H1 (cell line): ENCODE results near the gene OR4E2. TPM values are rescaled to one million over a fixed set of nuclear protein-coding genes. Genes with fewer than 3 reads are reported as not detected.

Experiments used
- CTCF ChIA-PET: fragments of 300-600 bp; sonication (Branson Sonifier 250); formaldehyde crosslinking; loops from one replicate; lab custom pipeline; 2021; ENCODE audit not compliant: partially characterized antibody; lab: Charles Lee
- POLR2A ChIA-PET: fragments of 300-600 bp; sonication (Branson Sonifier 250); formaldehyde crosslinking; loops from one replicate; lab custom pipeline; 2021; ENCODE audit warnings: inconsistent platforms; ENCODE audit not compliant: partially characterized antibody; lab: Charles Lee
- DNase-seq, 2 experiments: peaks; one replicate each; pipeline versions ENCODE4 v3.0.0 to v3.0.0-alpha.2; 2010 to 2022; ENCODE audit warnings: low spot score in 2 of 2, low read depth in 1 of 2, mixed read lengths in 1 of 2
- FAIRE-seq: peaks from 2 replicates; lab custom pipeline; 2011; peaks lifted over from hg19 to GRCh38; lab: Jason Lieb, UNC
- H2AFZ ChIP-seq: 2 replicates; pipeline ENCODE4 v1.8.1; 2012; ENCODE audit warnings: low read length, inconsistent platforms
- H2AK5ac ChIP-seq: 2 replicates; pipeline ENCODE4 v1.6.1; 2013; ENCODE audit warnings: low read depth, low read length
- H2BK120ac ChIP-seq: replicated peaks from 2 replicates; pipeline ENCODE3; 2013; ENCODE audit warnings: low read depth, low read length, inconsistent platforms
- H2BK12ac ChIP-seq: 2 replicates; pipeline ENCODE4 v1.6.1; 2013; ENCODE audit warnings: low read depth, low read length
- H2BK15ac ChIP-seq: 2 replicates; pipeline ENCODE4 v1.6.1; 2013; ENCODE audit warnings: low read length
- H2BK20ac ChIP-seq: 2 replicates; pipeline ENCODE4 v1.6.1; 2013; ENCODE audit warnings: low read length
- H2BK5ac ChIP-seq: 2 replicates; pipeline ENCODE4 v1.6.1; 2013; ENCODE audit warnings: low read depth, low read length
- H3K14ac ChIP-seq: 2 replicates; pipeline ENCODE4 v1.6.1; 2013; ENCODE audit warnings: inconsistent platforms; ENCODE audit not compliant: insufficient read length
- H3K18ac ChIP-seq: 2 replicates; pipeline ENCODE4 v1.6.1; 2013; ENCODE audit warnings: low read length; ENCODE audit errors: extremely low read depth
- H3K23ac ChIP-seq: 2 replicates; pipeline ENCODE4 v1.6.1; 2013; ENCODE audit warnings: inconsistent platforms; ENCODE audit not compliant: insufficient read length
- H3K23me2 ChIP-seq: 2 replicates; pipeline ENCODE4 v1.6.1; 2013; ENCODE audit warnings: low read depth, low read length
- H3K27ac ChIP-seq: 2 replicates; pipeline ENCODE4 v1.6.1; 2011; ENCODE audit warnings: low read depth, low read length, inconsistent platforms
- H3K27me3 ChIP-seq, 4 experiments: replicated peaks in 1 of 4; 1 replicate in 1 of 4; 2 replicates in 3 of 4; pipeline versions ENCODE4 v1.6.1 to v1.8.1; 2011 to 2013; ENCODE audit warnings: low read length in 3 of 4, mild to moderate bottlenecking in 3 of 4, inconsistent platforms in 2 of 4, mixed read lengths in 2 of 4, moderate library complexity in 1 of 4; ENCODE audit not compliant: control insufficient read depth in 3 of 4, insufficient read depth in 3 of 4; ENCODE audit errors: extremely low read depth in 1 of 4
- H3K36me3 ChIP-seq, 4 experiments: 2 replicates each; pipeline versions ENCODE4 v1.6.1 to v1.8.1; 2011 to 2013; ENCODE audit warnings: mild to moderate bottlenecking in 4 of 4, low read length in 3 of 4, moderate library complexity in 2 of 4, control low read depth in 1 of 4, inconsistent platforms in 1 of 4; ENCODE audit not compliant: insufficient read depth in 4 of 4, control insufficient read depth in 2 of 4
- H3K4ac ChIP-seq: replicated peaks from 2 replicates; pipeline ENCODE3; 2013; ENCODE audit warnings: low read length, low read depth, mixed read lengths, inconsistent platforms; ENCODE audit not compliant: insufficient read length
- H3K4me1 ChIP-seq, 4 experiments: replicated peaks in 1 of 4; 1 replicate in 1 of 4; 2 replicates in 3 of 4; pipeline versions ENCODE4 v1.6.1 to v1.8.1; 2011 to 2013; ENCODE audit warnings: low read length in 3 of 4, inconsistent platforms in 2 of 4, mixed read lengths in 1 of 4; ENCODE audit not compliant: insufficient read depth in 4 of 4, control insufficient read depth in 3 of 4
- H3K4me2 ChIP-seq, 2 experiments: 2 replicates each; pipeline versions ENCODE4 v1.6.1 to v1.8.1; 2011 to 2013; ENCODE audit warnings: low read depth in 2 of 2, low read length in 2 of 2, control low read depth in 1 of 2, inconsistent platforms in 1 of 2, mild to moderate bottlenecking in 1 of 2; ENCODE audit not compliant: insufficient read depth in 1 of 2
- H3K4me3 ChIP-seq, 4 experiments: fragments of 200-600, 300-600 bp in 1 of 4; sonication (generic), shearing (Covaris generic), sonication (Bioruptor Twin) in 1 of 4; 2 replicates each; pipeline versions ENCODE4 v1.5.1 to v1.8.1; 2011 to 2016; ENCODE audit warnings: low read length in 4 of 4, low read depth in 3 of 4, control low read depth in 2 of 4, inconsistent platforms in 2 of 4, mild to moderate bottlenecking in 2 of 4, mixed read lengths in 1 of 4, moderate library complexity in 1 of 4; ENCODE audit not compliant: insufficient read depth in 2 of 4; ENCODE audit errors: extremely low read depth in 1 of 4
- H3K56ac ChIP-seq: replicated peaks from 2 replicates; pipeline ENCODE3; 2013; ENCODE audit warnings: low read depth, mild to moderate bottlenecking, mixed read lengths, low read length, inconsistent platforms; ENCODE audit not compliant: insufficient read length
- H3K79me1 ChIP-seq: 2 replicates; pipeline ENCODE4 v1.6.1; 2013; ENCODE audit warnings: low read depth, low read length, control low read depth
- H3K79me2 ChIP-seq, 2 experiments: 2 replicates each; pipeline versions ENCODE4 v1.6.1 to v1.8.1; 2012 to 2013; ENCODE audit warnings: low read length in 2 of 2, mild to moderate bottlenecking in 2 of 2, inconsistent platforms in 1 of 2; ENCODE audit not compliant: insufficient read depth in 2 of 2, control insufficient read depth in 1 of 2
- H3K9ac ChIP-seq, 4 experiments: replicated peaks in 1 of 4; 1 replicate in 1 of 4; 2 replicates in 3 of 4; pipeline versions ENCODE4 v1.6.1 to v1.8.1; 2011 to 2013; ENCODE audit warnings: low read depth in 3 of 4, low read length in 3 of 4, control low read depth in 2 of 4, mild to moderate bottlenecking in 2 of 4, moderate library complexity in 2 of 4, inconsistent platforms in 1 of 4; ENCODE audit errors: extremely low read depth in 1 of 4
- H3K9me3 ChIP-seq, 2 experiments: 2 replicates each; pipeline versions ENCODE4 v1.6.1 to v1.8.1; 2012 to 2013; ENCODE audit warnings: mild to moderate bottlenecking in 2 of 2, moderate library complexity in 2 of 2, control low read depth in 1 of 2, inconsistent platforms in 1 of 2, low read depth in 1 of 2, low read length in 1 of 2, mixed read lengths in 1 of 2; ENCODE audit not compliant: insufficient read depth in 2 of 2
- H4K20me1 ChIP-seq, 2 experiments: replicated peaks in 1 of 2; 2 replicates each; pipeline versions ENCODE3 to v1.8.1; 2011 to 2013; ENCODE audit warnings: inconsistent platforms in 2 of 2, low read length in 2 of 2, mild to moderate bottlenecking in 1 of 2; ENCODE audit not compliant: insufficient read depth in 2 of 2, control insufficient read depth in 1 of 2
- H4K5ac ChIP-seq: 2 replicates; pipeline ENCODE4 v1.6.1; 2013; ENCODE audit warnings: low read length, low read depth, mixed read lengths, inconsistent platforms; ENCODE audit not compliant: insufficient read length
- H4K8ac ChIP-seq: 2 replicates; pipeline ENCODE4 v1.8.0; 2013; ENCODE audit warnings: mild to moderate bottlenecking, moderate library complexity, low read length, inconsistent platforms; ENCODE audit not compliant: insufficient read depth; ENCODE audit errors: extremely low read depth
- H4K91ac ChIP-seq: replicated peaks from 2 replicates; pipeline ENCODE3; 2013; ENCODE audit warnings: low read length, mixed read lengths, inconsistent platforms; ENCODE audit not compliant: insufficient read length
- EGR1 ChIP-seq: IDR thresholded peaks from 2 replicates; pipeline ENCODE4 v1.6.1; 2011; ENCODE audit warnings: low read depth, low read length, borderline replicate concordance
- GTF2F1 ChIP-seq: IDR thresholded peaks from 2 replicates; pipeline ENCODE4 v1.6.1; 2012; ENCODE audit warnings: low read depth, low read length, improper control_type of control experiment, borderline replicate concordance
- POLR2A ChIP-seq, 2 experiments: IDR thresholded peaks; 1 replicate in 1 of 2; 2 replicates in 1 of 2; pipeline ENCODE4 v1.6.1; 2011; ENCODE audit warnings: low read depth in 2 of 2, low read length in 2 of 2, mild to moderate bottlenecking in 2 of 2; ENCODE audit errors: control extremely low read depth in 1 of 2
- SIN3A ChIP-seq, 2 experiments: IDR thresholded peaks in 1 of 2; conservative IDR thresholded peaks in 1 of 2; 2 replicates each; pipeline ENCODE4 v1.6.1; 2011 to 2012; ENCODE audit warnings: low read length in 2 of 2, improper control_type of control experiment in 1 of 2, low read depth in 1 of 2, mild to moderate bottlenecking in 1 of 2
- WGBS, 2 experiments: shearing (Covaris generic) in 1 of 2; methylation state at CpG; one replicate each; pipeline versions ENCODE4 v1.1.6 to v1.1.7; 2013 to 2015; ENCODE audit warnings: low lambda C conversion rate in 2 of 2, mixed read lengths in 2 of 2, inconsistent platforms in 1 of 2, low coverage in 1 of 2, missing lambda C conversion rate in 1 of 2; ENCODE audit not compliant: insufficient replicate concordance in 2 of 2, insufficient coverage in 1 of 2, insufficient read length in 1 of 2; ENCODE audit errors: extremely low coverage in 1 of 2, missing lambda C conversion rate in 1 of 2; 5-methylcytosine and 5-hydroxymethylcytosine counted together
- polyA plus RNA-seq, 7 experiments: library from polyadenylated mRNA; depleted of rRNA in 3 of 7; stranded (reverse) in 5 of 7; unstranded in 2 of 7; fragments of >200 nt in 5 of 7; fragments of 200-250 nt in 2 of 7; gene quantifications; 1 replicate in 5 of 7; 2 replicates in 1 of 7; 4 replicates in 1 of 7; pipeline versions ENCODE4 v1.2.1 to v1.2.3, GENCODE V29; 2011 to 2013; ENCODE audit warnings: missing spikeins in 2 of 7, mixed read lengths in 2 of 7
- total RNA-seq: library from RNA; stranded (reverse); fragmentation: NEBNext Ultra II Directional; extraction: Animal tissue kit (Norgen Biotek cat#: 25700); gene quantifications from 2 replicates; pipeline ENCODE4 v1.2.1, GENCODE V29; 2021

The OR4E2 gene
- total and polyA plus RNA-seq, 2 of the 8 experiments (the other 6 are each of a cell fraction or from before 2014, with no cell fraction given): not detected

- H3K23me2 ChIP-seq: no peaks in the 10 kb centered on the region
Observed at GRCh38 chr14:21673718-21674117, 20.1 kb downstream of the OR4E2 start, which contains the start of gene OR4E1. TSS of gene OR4E1 (minus strand) at chr14:21673818. CDS start at chr14:21670935, 2,883 bp downstream.

More at GRCh38 chr14:21673718-21674117, 20.1 kb downstream of the OR4E2 start, which contains the start of gene OR4E1:
- no peak within 1 kb of the TSS for H2AK5ac ChIP-seq
- no peak within 1 kb of the TSS for H2BK20ac ChIP-seq
- TF ChIP-seq SIN3A (conservative IDR thresholded peaks at IDR 0.05 in 1 of 2, IDR thresholded peaks at IDR 0.05 in 1 of 2; ENCODE audit: low read depth in 1 of 2, low read length in 2 of 2) (no peak), GTF2F1 (no peak), EGR1 (no peak), POLR2A (IDR thresholded peaks at IDR 0.05; ENCODE audit: control extremely low read depth in 1 of 2, low read depth in 2 of 2, low read length in 2 of 2) (no peak)
- H4K91ac ChIP-seq: no peak within 1 kb of the TSS
- H2BK120ac ChIP-seq: no peak within 1 kb of the TSS
- no peak within 1 kb of the TSS for H2BK5ac ChIP-seq
- H3K27me3 ChIP-seq: no peaks in the 10 kb centered on the region
- no peak within 1 kb of the TSS for H3K4me2 ChIP-seq
- DNase-seq: no peak
- H3K36me3 ChIP-seq: no peaks in the 10 kb centered on the region
- H4K20me1 ChIP-seq: no peaks in the 10 kb centered on the region
- no peak within 1 kb of the TSS for H3K14ac ChIP-seq
- CTCF ChIA-PET: interaction anchor here (0.6 to 2.9 kb wide), 2 partner anchors 37 to 1435 kb away, joined by 3 to 11 read pairs; no protein-coding TSS in a partner anchor
- no peaks in the 10 kb centered on the region for H3K79me2 ChIP-seq
- no peak within 1 kb of the TSS for H2AFZ ChIP-seq
- no peak within 1 kb of the TSS for H4K5ac ChIP-seq
- no peak within 1 kb of the TSS for H2BK12ac ChIP-seq
- FAIRE-seq: no peak
- no peak within 1 kb of the TSS for H3K18ac ChIP-seq
- H3K79me1 ChIP-seq: no peaks in the 10 kb centered on the region
- H4K8ac ChIP-seq: no peak within 1 kb of the TSS
- H3K9ac ChIP-seq: no peak within 1 kb of the TSS
- H3K4ac ChIP-seq: no peak within 1 kb of the TSS
- POLR2A ChIA-PET: no interaction called here
- 95% methylated on average over 1 of the region's 1 CpG; no CpG with 5 or more reads in 1 of the 2 experiments for WGBS, 2 experiments
- H3K23ac ChIP-seq: no peak within 1 kb of the TSS
- no peaks in the 10 kb centered on the region for H3K4me1 ChIP-seq
- H3K4me3 ChIP-seq: no peak within 1 kb of the TSS
- H2BK15ac ChIP-seq: no peak within 1 kb of the TSS
- no peak within 1 kb of the TSS for H3K56ac ChIP-seq
- no peak within 1 kb of the TSS for H3K27ac ChIP-seq
- H3K9me3 ChIP-seq: no peaks in the 10 kb centered on the region
